Dedifferentiated amniotic fluid mesenchymal stem cell (primary cell): ENCODE results near the gene C11orf52.

Experiments
- DNase-seq: peaks from one replicate; pipeline ENCODE4 v3.0.0-alpha.2; 2016; ENCODE audit errors: extremely low spot score

Gene C11orf52

GRCh38 chr11:111975076-111975806 is 56.5 kb downstream of the C11orf52 start:
- DNase-seq, result no peak

- no peak for DNase-seq
Observed at GRCh38 chr11:111976119-111976766, 57.5 kb downstream of the C11orf52 start.
